SK-N-SH (cell line): ENCODE measurements around the gene INAFM2. TPM values are rescaled to one million over a fixed set of nuclear protein-coding genes. Genes with fewer than 3 reads are reported as not detected.

Experiments used
- CTCF ChIA-PET: fragments of 300-600, 350-600 bp; formaldehyde crosslinking; extraction: SDS; loops from one replicate; lab custom pipeline; 2021; lab: Yijun Ruan, JAX
- POLR2A ChIA-PET: fragments of 350-600 bp; sonication (Branson Sonifier 250); formaldehyde crosslinking; extraction: SDS; loops from one replicate; lab custom pipeline; 2020; ENCODE audit warnings: antibody characterized with exemption, inconsistent platforms; lab: Yijun Ruan, JAX
- DNase-seq: peaks from one replicate; pipeline ENCODE4 v3.0.0; 2012
- H2AFZ ChIP-seq: fragments of 200-600 bp; sonication (generic); 2 replicates; pipeline ENCODE4 v1.8.1; 2016; ENCODE audit warnings: antibody characterized with exemption, mild to moderate bottlenecking, low read depth
- H3F3A ChIP-seq: fragments of 200-600 bp; sonication (generic); replicated peaks from 2 replicates; pipeline ENCODE3; 2016; ENCODE audit warnings: antibody characterized with exemption, mild to moderate bottlenecking; ENCODE audit not compliant: insufficient read depth
- H3K27ac ChIP-seq, 2 experiments: fragments of 200-500 bp in 1 of 2; fragments of 200-600 bp in 1 of 2; sonication (Bioruptor generic) in 1 of 2; sonication (generic), shearing (Covaris generic) in 1 of 2; 2 replicates each; pipeline versions ENCODE4 v1.5.1 to v1.6.1; 2014 to 2016; ENCODE audit warnings: low read depth in 2 of 2, inconsistent platforms in 1 of 2, low read length in 1 of 2, mild to moderate bottlenecking in 1 of 2, mixed read lengths in 1 of 2
- H3K27me3 ChIP-seq: fragments of 200-600 bp; sonication (generic), shearing (Covaris generic); 2 replicates; pipeline ENCODE4 v1.6.1; 2016; ENCODE audit warnings: mixed run types; ENCODE audit not compliant: insufficient read depth
- H3K36me3 ChIP-seq, 2 experiments: fragments of 200-500 bp in 1 of 2; fragments of 200-600 bp in 1 of 2; sonication (Bioruptor generic) in 1 of 2; sonication (generic) in 1 of 2; replicated peaks in 1 of 2; 2 replicates each; pipeline versions ENCODE3 to v1.5.1; 2014 to 2016; ENCODE audit warnings: low read length in 1 of 2, mild to moderate bottlenecking in 1 of 2; ENCODE audit not compliant: insufficient read depth in 2 of 2, control insufficient read depth in 1 of 2
- H3K4me1 ChIP-seq, 2 experiments: fragments of 200-500 bp in 1 of 2; fragments of 200-600 bp in 1 of 2; sonication (Bioruptor generic) in 1 of 2; sonication (generic), shearing (Covaris generic) in 1 of 2; 2 replicates each; pipeline versions ENCODE4 v1.5.1 to v1.6.1; 2014 to 2016; ENCODE audit warnings: low read depth in 1 of 2, low read length in 1 of 2, mixed run types in 1 of 2; ENCODE audit not compliant: insufficient read depth in 2 of 2, control insufficient read depth in 1 of 2
- H3K4me2 ChIP-seq: fragments of 200-600 bp; sonication (generic), shearing (Covaris generic); 2 replicates; pipeline ENCODE4 v1.6.1; 2017; ENCODE audit warnings: mixed run types
- H3K4me3 ChIP-seq, 2 experiments: fragments of 200-500 bp in 1 of 2; fragments of 200-600 bp in 1 of 2; sonication (Bioruptor generic) in 1 of 2; sonication (generic), shearing (Covaris generic) in 1 of 2; 2 replicates each; pipeline versions ENCODE4 v1.5.1 to v1.8.1; 2014 to 2016; ENCODE audit warnings: low read depth in 2 of 2, inconsistent platforms in 1 of 2, low read length in 1 of 2, mild to moderate bottlenecking in 1 of 2, mixed read lengths in 1 of 2, moderate library complexity in 1 of 2
- H3K79me2 ChIP-seq: fragments of 200-600 bp; sonication (generic); 2 replicates; pipeline ENCODE4 v1.8.1; 2017; ENCODE audit warnings: mild to moderate bottlenecking; ENCODE audit not compliant: insufficient read depth
- H3K9ac ChIP-seq: fragments of 200-600 bp; sonication (generic); 2 replicates; pipeline ENCODE4 v1.6.1; 2017; ENCODE audit warnings: mixed run types
- H3K9me2 ChIP-seq: fragments of 200-600 bp; sonication (generic); 2 replicates; pipeline ENCODE4 v1.6.1; 2017; ENCODE audit warnings: mixed run types
- H3K9me3 ChIP-seq: fragments of 200-600 bp; sonication (generic); 2 replicates; pipeline ENCODE4 v1.6.1; 2017; ENCODE audit warnings: mixed run types, mild to moderate bottlenecking, moderate library complexity
- H4K20me1 ChIP-seq: fragments of 200-600 bp; sonication (generic); 2 replicates; pipeline ENCODE4 v1.6.1; 2017; ENCODE audit warnings: mild to moderate bottlenecking, mixed run types; ENCODE audit not compliant: insufficient read depth
- CHD2 ChIP-seq: fragments of 150-350 bp; IDR thresholded peaks from 2 replicates; pipeline ENCODE4 v1.6.1; 2018; ENCODE audit warnings: low read length; ENCODE audit not compliant: partially characterized antibody
- ELF1 ChIP-seq: IDR thresholded peaks from 2 replicates; pipeline ENCODE4 v1.4.0; 2012
- EP300 ChIP-seq, 2 experiments: IDR thresholded peaks; 2 replicates each; pipeline versions ENCODE4 v1.4.0 to v1.6.1; 2012; ENCODE audit warnings: borderline replicate concordance in 1 of 2, low read depth in 1 of 2, low read length in 1 of 2
- EZH2phosphoT487 ChIP-seq: fragments of 200-600 bp; sonication (generic); IDR thresholded peaks from 2 replicates; pipeline ENCODE4 v1.6.1; 2017; ENCODE audit warnings: low read depth, mixed run types, mild to moderate bottlenecking, antibody characterized with exemption, moderate library complexity, borderline replicate concordance
- FOSL2 ChIP-seq: IDR thresholded peaks from 2 replicates; pipeline ENCODE4 v1.4.0; 2012; ENCODE audit warnings: low read depth, mild to moderate bottlenecking, moderate library complexity, borderline replicate concordance
- FOXJ3 ChIP-seq: sonication (generic); formaldehyde crosslinking; IDR thresholded peaks from 2 replicates; pipeline ENCODE4 v1.5.1; 2020; ENCODE audit warnings: mild to moderate bottlenecking, missing genetic modification reagents
- FOXM1 ChIP-seq: IDR thresholded peaks from 2 replicates; pipeline ENCODE4 v1.4.0; 2012; ENCODE audit warnings: low read depth, mild to moderate bottlenecking
- JUND ChIP-seq: IDR thresholded peaks from 2 replicates; pipeline ENCODE4 v1.4.0; 2012
- MEF2A ChIP-seq: IDR thresholded peaks from 2 replicates; pipeline ENCODE4 v1.4.0; 2012; ENCODE audit warnings: low read depth, borderline replicate concordance
- MXI1 ChIP-seq: IDR thresholded peaks from 2 replicates; pipeline ENCODE4 v1.6.1; 2012; ENCODE audit warnings: mild to moderate bottlenecking, low read depth, low read length, improper control_type of control experiment
- RAD21 ChIP-seq: IDR thresholded peaks from 2 replicates; pipeline ENCODE4 v1.6.1; 2012; ENCODE audit warnings: mild to moderate bottlenecking, low read length
- RCOR1 ChIP-seq: fragments of 150-350 bp; IDR thresholded peaks from 2 replicates; pipeline ENCODE4 v1.6.1; 2017; ENCODE audit warnings: antibody characterized with exemption, low read length
- RXRA ChIP-seq: IDR thresholded peaks from 2 replicates; pipeline ENCODE4 v1.4.0; 2012; ENCODE audit warnings: low read depth, mild to moderate bottlenecking, borderline replicate concordance
- TAF1 ChIP-seq: IDR thresholded peaks from 2 replicates; pipeline ENCODE4 v1.6.1; 2012; ENCODE audit warnings: low read depth, mild to moderate bottlenecking, low read length, moderate library complexity, borderline replicate concordance
- TCF12 ChIP-seq: IDR thresholded peaks from 2 replicates; pipeline ENCODE4 v1.4.0; 2012
- TEAD4 ChIP-seq: IDR thresholded peaks from 2 replicates; pipeline ENCODE4 v1.4.0; 2012; ENCODE audit warnings: mild to moderate bottlenecking, borderline replicate concordance; ENCODE audit not compliant: insufficient read depth
- YY1 ChIP-seq: IDR thresholded peaks from 2 replicates; pipeline ENCODE4 v1.4.0; 2012; ENCODE audit warnings: low read depth, mild to moderate bottlenecking
- WGBS: methylation state at CpG from one replicate; pipeline ENCODE4 v1.1.6; 2017; ENCODE audit warnings: low lambda C conversion rate; 5-methylcytosine and 5-hydroxymethylcytosine counted together
- polyA plus RNA-seq, 3 experiments: library from polyadenylated mRNA; depleted of rRNA; stranded (reverse); fragments of >200 nt; gene quantifications; 2 replicates each; pipeline ENCODE4 v1.2.3, GENCODE V29; 2012
- TF ChIP-seq, protein P1 (sequence below): fragments of 150-350 bp; IDR thresholded peaks from 2 replicates; pipeline ENCODE4 v1.6.1; 2017; ENCODE audit warnings: antibody characterized with exemption, low read length, low read depth, borderline replicate concordance
- TF ChIP-seq, protein P2 (sequence below): IDR thresholded peaks from 2 replicates; pipeline ENCODE4 v1.4.0; 2012; ENCODE audit warnings: low read depth, borderline replicate concordance
- TF ChIP-seq, protein P3 (sequence below): IDR thresholded peaks from 2 replicates; pipeline ENCODE4; 2012
- TF ChIP-seq, protein P4 (sequence below): IDR thresholded peaks from 2 replicates; pipeline ENCODE4 v1.6.1; 2012; ENCODE audit warnings: mild to moderate bottlenecking, low read depth, low read length, moderate library complexity
- TF ChIP-seq, protein P5 (sequence below): IDR thresholded peaks from 2 replicates; pipeline ENCODE4 v1.4.0; 2012; ENCODE audit warnings: low read depth

INAFM2 gene
- polyA plus RNA-seq, 1 of the 3 experiments (the other 2 are of a cell fraction): 7.8 TPM

DNA sequence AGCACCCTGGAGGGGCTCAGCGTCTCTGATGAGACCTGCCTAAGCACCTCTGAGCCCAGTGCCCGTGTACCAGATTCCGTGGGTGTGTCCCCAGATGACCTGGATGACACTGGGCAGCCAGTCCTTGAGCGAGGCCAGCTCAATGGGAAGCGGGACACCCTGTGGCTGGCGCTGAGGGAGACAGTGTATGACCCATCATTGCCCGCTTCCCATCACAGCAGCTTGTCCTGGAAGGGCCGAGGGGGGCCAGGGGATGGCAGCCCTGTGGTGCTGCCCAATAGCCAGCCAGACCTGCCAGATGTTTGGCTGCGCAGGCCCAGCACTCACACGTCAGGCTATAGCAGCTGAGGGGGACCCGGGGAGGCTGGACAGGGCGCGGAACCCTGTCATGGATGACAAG lies 46.5 kb downstream of the INAFM2 start:
- no peaks in the 10 kb centered on the region for H3K79me2 ChIP-seq
- no peak for DNase-seq
- H3F3A ChIP-seq: no peaks in the 10 kb centered on the region
- H2AFZ ChIP-seq: no peak overlapping the region
- no peaks in the 10 kb centered on the region for H3K27me3 ChIP-seq
- WGBS: 88% methylated on average over 6 of the region's 13 CpGs
- H4K20me1 ChIP-seq: no peaks in the 10 kb centered on the region
- H3K9me3 ChIP-seq: no peaks in the 10 kb centered on the region
- CTCF ChIA-PET: interaction anchor here (1.6 to 70.6 kb wide), 5 partner anchors 9 to 56 kb away, joined by 3 to 2194 read pairs (median 11); partner anchors contain the start of genes ANKRD63, CCDC9B, INAFM2 and KNSTRN
- no peak overlapping the region for H3K9ac ChIP-seq
- H3K36me3 ChIP-seq: no peaks in the 10 kb centered on the region
- H3K4me3 ChIP-seq: no peak overlapping the region
- H3K27ac ChIP-seq: no peak overlapping the region
- no peaks in the 10 kb centered on the region for H3K9me2 ChIP-seq
- H3K4me1 ChIP-seq: peaks cover 0 to 17% of the 10 kb centered on the region in 2 experiments; a peak in 1 of 4 replicates
- TF ChIP-seq FOXM1 (no peak), MEF2A (no peak), TEAD4 (no peak), CHD2 (no peak), FOXJ3 (CRISPR knock-in tag) (no peak), JUND (no peak)
- TF ChIP-seq, protein P1, sequence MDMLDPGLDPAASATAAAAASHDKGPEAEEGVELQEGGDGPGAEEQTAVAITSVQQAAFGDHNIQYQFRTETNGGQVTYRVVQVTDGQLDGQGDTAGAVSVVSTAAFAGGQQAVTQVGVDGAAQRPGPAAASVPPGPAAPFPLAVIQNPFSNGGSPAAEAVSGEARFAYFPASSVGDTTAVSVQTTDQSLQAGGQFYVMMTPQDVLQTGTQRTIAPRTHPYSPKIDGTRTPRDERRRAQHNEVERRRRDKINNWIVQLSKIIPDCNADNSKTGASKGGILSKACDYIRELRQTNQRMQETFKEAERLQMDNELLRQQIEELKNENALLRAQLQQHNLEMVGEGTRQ: no peak
- TF ChIP-seq, protein P2, sequence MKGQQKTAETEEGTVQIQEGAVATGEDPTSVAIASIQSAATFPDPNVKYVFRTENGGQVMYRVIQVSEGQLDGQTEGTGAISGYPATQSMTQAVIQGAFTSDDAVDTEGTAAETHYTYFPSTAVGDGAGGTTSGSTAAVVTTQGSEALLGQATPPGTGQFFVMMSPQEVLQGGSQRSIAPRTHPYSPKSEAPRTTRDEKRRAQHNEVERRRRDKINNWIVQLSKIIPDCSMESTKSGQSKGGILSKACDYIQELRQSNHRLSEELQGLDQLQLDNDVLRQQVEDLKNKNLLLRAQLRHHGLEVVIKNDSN: no peak
- POLR2A ChIA-PET: no interaction called here
- no peak overlapping the region for H3K4me2 ChIP-seq

DNA sequence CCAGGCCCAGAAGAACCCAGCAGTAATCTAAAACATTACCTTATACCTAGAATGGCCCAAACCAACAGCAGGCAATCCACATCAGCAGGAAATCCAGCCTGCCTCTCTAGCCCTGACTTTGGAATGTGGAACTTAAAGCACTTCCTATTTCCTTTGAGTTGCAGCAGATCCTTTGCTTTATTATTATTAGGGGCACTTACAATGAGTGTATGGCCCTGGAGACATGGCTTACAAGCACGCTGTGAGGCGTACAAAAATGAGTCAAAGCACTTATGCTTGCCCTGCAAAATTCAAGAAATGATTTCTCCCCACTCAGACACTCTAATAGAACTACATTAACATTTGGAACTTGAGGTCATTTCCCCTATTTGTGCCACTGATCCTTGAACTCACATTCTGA lies 49.5 kb downstream of the INAFM2 start:
- Histone ChIP-seq H3K79me2 (no peaks in the 10 kb centered on the region), H3K9me2 (no peaks in the 10 kb centered on the region), H4K20me1 (no peaks in the 10 kb centered on the region), H3K9me3 (no peaks in the 10 kb centered on the region), H3K27me3 (no peaks in the 10 kb centered on the region), H2AFZ (no peak overlapping the region), H3F3A (no peaks in the 10 kb centered on the region), H3K9ac (no peak overlapping the region), H3K4me3 (no peak overlapping the region), H3K4me1 (no peaks in the 10 kb centered on the region), H3K4me2 (no peak overlapping the region), H3K36me3 (no peaks in the 10 kb centered on the region), H3K27ac (no peak overlapping the region)
- POLR2A ChIA-PET: no interaction called here
- DNase-seq: no peak
- WGBS: 85% methylated on average over 2 of the region's 2 CpGs
- CTCF ChIA-PET: interaction anchor here (1.9 to 70.6 kb wide), 3 partner anchors 10 to 59 kb away, joined by 6 to 2194 read pairs (median 12); partner anchors contain the start of genes ANKRD63, CCDC9B, INAFM2 and KNSTRN
- no peak for TF ChIP-seq YY1
- TF ChIP-seq MXI1: no peak
- TF ChIP-seq, protein P3, sequence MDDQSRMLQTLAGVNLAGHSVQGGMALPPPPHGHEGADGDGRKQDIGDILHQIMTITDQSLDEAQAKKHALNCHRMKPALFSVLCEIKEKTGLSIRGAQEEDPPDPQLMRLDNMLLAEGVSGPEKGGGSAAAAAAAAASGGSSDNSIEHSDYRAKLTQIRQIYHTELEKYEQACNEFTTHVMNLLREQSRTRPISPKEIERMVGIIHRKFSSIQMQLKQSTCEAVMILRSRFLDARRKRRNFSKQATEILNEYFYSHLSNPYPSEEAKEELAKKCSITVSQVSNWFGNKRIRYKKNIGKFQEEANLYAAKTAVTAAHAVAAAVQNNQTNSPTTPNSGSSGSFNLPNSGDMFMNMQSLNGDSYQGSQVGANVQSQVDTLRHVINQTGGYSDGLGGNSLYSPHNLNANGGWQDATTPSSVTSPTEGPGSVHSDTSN: no peak
- TF ChIP-seq TEAD4: no peak
- no peak for TF ChIP-seq FOSL2
- TF ChIP-seq JUND: no peak
- no peak for TF ChIP-seq EP300 (IDR thresholded peaks at IDR 0.05; ENCODE audit: borderline replicate concordance in 1 of 2, low read depth in 1 of 2, low read length in 1 of 2)
- TF ChIP-seq, protein P4, sequence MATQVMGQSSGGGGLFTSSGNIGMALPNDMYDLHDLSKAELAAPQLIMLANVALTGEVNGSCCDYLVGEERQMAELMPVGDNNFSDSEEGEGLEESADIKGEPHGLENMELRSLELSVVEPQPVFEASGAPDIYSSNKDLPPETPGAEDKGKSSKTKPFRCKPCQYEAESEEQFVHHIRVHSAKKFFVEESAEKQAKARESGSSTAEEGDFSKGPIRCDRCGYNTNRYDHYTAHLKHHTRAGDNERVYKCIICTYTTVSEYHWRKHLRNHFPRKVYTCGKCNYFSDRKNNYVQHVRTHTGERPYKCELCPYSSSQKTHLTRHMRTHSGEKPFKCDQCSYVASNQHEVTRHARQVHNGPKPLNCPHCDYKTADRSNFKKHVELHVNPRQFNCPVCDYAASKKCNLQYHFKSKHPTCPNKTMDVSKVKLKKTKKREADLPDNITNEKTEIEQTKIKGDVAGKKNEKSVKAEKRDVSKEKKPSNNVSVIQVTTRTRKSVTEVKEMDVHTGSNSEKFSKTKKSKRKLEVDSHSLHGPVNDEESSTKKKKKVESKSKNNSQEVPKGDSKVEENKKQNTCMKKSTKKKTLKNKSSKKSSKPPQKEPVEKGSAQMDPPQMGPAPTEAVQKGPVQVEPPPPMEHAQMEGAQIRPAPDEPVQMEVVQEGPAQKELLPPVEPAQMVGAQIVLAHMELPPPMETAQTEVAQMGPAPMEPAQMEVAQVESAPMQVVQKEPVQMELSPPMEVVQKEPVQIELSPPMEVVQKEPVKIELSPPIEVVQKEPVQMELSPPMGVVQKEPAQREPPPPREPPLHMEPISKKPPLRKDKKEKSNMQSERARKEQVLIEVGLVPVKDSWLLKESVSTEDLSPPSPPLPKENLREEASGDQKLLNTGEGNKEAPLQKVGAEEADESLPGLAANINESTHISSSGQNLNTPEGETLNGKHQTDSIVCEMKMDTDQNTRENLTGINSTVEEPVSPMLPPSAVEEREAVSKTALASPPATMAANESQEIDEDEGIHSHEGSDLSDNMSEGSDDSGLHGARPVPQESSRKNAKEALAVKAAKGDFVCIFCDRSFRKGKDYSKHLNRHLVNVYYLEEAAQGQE: no peak
- no peak for TF ChIP-seq RAD21
- TF ChIP-seq RXRA: no peak
- no peak for TF ChIP-seq MEF2A
- TF ChIP-seq, protein P5, sequence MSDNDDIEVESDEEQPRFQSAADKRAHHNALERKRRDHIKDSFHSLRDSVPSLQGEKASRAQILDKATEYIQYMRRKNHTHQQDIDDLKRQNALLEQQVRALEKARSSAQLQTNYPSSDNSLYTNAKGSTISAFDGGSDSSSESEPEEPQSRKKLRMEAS: no peak
- no peak for TF ChIP-seq FOXJ3 (CRISPR knock-in tag)
- TF ChIP-seq TCF12: no peak
- TF ChIP-seq RCOR1: no peak
- TF ChIP-seq EZH2phosphoT487: no peak
- no peak for TF ChIP-seq ELF1
- TF ChIP-seq TAF1: no peak
